Purkinje cell (primary cell): ENCODE measurements around the gene FHAD1. TPM values are rescaled to one million over a fixed set of nuclear protein-coding genes. Genes with fewer than 3 reads are reported as not detected.

Experiments
- polyA plus RNA-seq: library from polyadenylated mRNA; unstranded; fragments of >200 nt; fragmentation: Nextera tagmentation; gene quantifications from 2 replicates; pipeline ENCODE4 v1.2.1, GENCODE V29; 2014

FHAD1 gene
- 2.8 TPM in 1 of 2 replicates, not detected in the other for polyA plus RNA-seq

DNA sequence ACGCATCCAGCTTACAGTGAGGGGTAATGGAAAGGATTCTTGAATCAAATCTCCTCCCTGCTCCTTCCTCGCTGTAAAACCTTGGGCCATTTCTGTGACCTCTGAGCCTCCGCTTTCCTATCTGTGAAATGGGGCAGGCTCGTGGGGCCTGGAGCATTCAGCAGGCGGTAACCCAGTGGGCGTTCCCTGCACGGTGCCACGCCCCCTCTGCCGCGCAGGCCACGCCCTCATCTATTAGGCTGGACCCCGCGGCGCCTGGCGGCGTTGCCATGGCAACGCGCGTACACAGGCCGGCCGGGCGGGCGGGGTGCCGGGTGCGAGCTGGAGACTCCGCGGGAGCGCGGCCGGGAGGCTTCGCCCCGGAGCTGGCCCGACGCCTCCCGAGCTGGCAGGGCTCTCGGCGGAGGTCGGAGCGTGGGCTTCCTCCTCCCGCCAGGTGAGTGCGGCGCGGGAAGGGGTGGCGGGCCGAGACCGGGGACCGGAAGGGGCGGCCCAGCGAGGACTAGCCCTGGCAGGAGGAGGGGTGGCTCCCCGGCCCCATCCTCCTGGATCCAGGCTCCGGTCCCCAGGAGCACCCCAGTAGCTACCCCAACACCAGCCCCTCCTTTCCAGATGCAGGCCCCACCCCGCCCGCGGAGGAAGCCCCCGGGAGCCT, at the start of gene FHAD1:
Gene FHAD1 (plus strand): TSS at position 264 of the 655 bp plus-strand sequence. CDS start 4,562 bp downstream, outside the sequence.

DNA sequence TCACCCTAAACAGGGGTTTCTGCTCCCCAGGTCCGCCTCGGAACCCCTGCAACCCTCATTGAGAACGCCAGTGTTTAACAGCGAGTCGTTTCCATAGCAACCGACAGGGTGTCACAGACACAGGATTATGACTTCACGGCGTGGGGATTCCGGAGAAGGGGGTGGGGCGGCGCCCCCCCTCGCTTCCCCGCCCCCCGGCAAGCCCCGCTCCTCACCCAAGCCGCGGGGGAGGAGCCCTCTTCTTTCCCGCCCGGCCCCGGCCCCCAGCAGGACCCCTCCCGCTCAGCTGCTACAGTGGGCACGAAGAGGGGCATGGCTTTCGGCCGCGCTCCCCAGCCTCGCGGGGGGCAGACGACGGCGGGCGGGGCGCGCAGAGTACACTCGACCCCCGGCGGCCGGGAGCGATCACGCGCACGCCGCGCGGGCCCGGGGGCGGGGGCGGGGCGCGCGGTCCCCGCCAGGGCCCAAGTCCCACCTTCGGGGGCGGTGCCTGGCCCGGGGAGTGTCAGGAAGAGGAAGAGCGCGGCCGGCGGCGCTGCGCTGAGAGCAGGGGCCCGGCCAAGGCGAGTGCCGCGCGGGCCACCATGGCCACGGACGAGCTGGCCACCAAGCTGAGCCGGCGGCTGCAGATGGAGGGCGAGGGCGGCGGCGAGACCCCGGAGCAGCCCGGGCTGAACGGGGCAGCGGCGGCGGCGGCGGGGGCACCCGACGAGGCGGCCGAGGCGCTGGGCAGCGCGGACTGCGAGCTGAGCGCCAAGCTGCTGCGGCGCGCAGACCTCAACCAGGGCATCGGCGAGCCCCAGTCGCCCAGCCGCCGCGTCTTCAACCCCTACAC, 162.6 kb downstream of the FHAD1 start, which contains the start of gene EFHD2:
Gene EFHD2 (plus strand): TSS at position 501 of the 835 bp plus-strand sequence. CDS start 84 bp downstream, at position 585.

Other genes with a start within 250 kb of the FHAD1 start
- 0.52 TPM in 1 of 2 replicates, not detected in the other for gene TMEM51, start 93.5 kb upstream of the FHAD1 start, polyA plus RNA-seq
- 2.5 and 7.2 TPM in 2 replicates for gene EFHD2, start 162.7 kb downstream of the FHAD1 start, polyA plus RNA-seq
- gene CTRC, start 191.2 kb downstream of the FHAD1 start, polyA plus RNA-seq, result not detected in 2 replicates
- not detected in 2 replicates for gene CELA2A, start 209.5 kb downstream of the FHAD1 start, polyA plus RNA-seq
- gene CELA2B, start 228.9 kb downstream of the FHAD1 start, polyA plus RNA-seq, result not detected in 2 replicates